H1 (cell line): ENCODE data around the gene RPL3. TPM values are rescaled to one million over a fixed set of nuclear protein-coding genes. Genes with fewer than 3 reads are reported as not detected.

ENCODE experiments used
- CTCF ChIA-PET: fragments of 300-600 bp; sonication (Branson Sonifier 250); formaldehyde crosslinking; loops from one replicate; lab custom pipeline; 2021; ENCODE audit not compliant: partially characterized antibody; lab: Charles Lee
- POLR2A ChIA-PET: fragments of 300-600 bp; sonication (Branson Sonifier 250); formaldehyde crosslinking; loops from one replicate; lab custom pipeline; 2021; ENCODE audit warnings: inconsistent platforms; ENCODE audit not compliant: partially characterized antibody; lab: Charles Lee
- DNase-seq, 2 experiments: peaks; one replicate each; pipeline versions ENCODE4 v3.0.0 to v3.0.0-alpha.2; 2010 to 2022; ENCODE audit warnings: low spot score in 2 of 2, low read depth in 1 of 2, mixed read lengths in 1 of 2
- FAIRE-seq: peaks from 2 replicates; lab custom pipeline; 2011; peaks lifted over from hg19 to GRCh38; lab: Jason Lieb, UNC
- H2AFZ ChIP-seq: 2 replicates; pipeline ENCODE4 v1.8.1; 2012; ENCODE audit warnings: low read length, inconsistent platforms
- H2AK5ac ChIP-seq: 2 replicates; pipeline ENCODE4 v1.6.1; 2013; ENCODE audit warnings: low read depth, low read length
- H2BK120ac ChIP-seq: replicated peaks from 2 replicates; pipeline ENCODE3; 2013; ENCODE audit warnings: low read depth, low read length, inconsistent platforms
- H2BK12ac ChIP-seq: 2 replicates; pipeline ENCODE4 v1.6.1; 2013; ENCODE audit warnings: low read depth, low read length
- H2BK15ac ChIP-seq: 2 replicates; pipeline ENCODE4 v1.6.1; 2013; ENCODE audit warnings: low read length
- H2BK20ac ChIP-seq: 2 replicates; pipeline ENCODE4 v1.6.1; 2013; ENCODE audit warnings: low read length
- H2BK5ac ChIP-seq: 2 replicates; pipeline ENCODE4 v1.6.1; 2013; ENCODE audit warnings: low read depth, low read length
- H3K14ac ChIP-seq: 2 replicates; pipeline ENCODE4 v1.6.1; 2013; ENCODE audit warnings: inconsistent platforms; ENCODE audit not compliant: insufficient read length
- H3K18ac ChIP-seq: 2 replicates; pipeline ENCODE4 v1.6.1; 2013; ENCODE audit warnings: low read length; ENCODE audit errors: extremely low read depth
- H3K23ac ChIP-seq: 2 replicates; pipeline ENCODE4 v1.6.1; 2013; ENCODE audit warnings: inconsistent platforms; ENCODE audit not compliant: insufficient read length
- H3K23me2 ChIP-seq: 2 replicates; pipeline ENCODE4 v1.6.1; 2013; ENCODE audit warnings: low read depth, low read length
- H3K27ac ChIP-seq: 2 replicates; pipeline ENCODE4 v1.6.1; 2011; ENCODE audit warnings: low read depth, low read length, inconsistent platforms
- H3K27me3 ChIP-seq, 4 experiments: replicated peaks in 1 of 4; 1 replicate in 1 of 4; 2 replicates in 3 of 4; pipeline versions ENCODE4 v1.6.1 to v1.8.1; 2011 to 2013; ENCODE audit warnings: low read length in 3 of 4, mild to moderate bottlenecking in 3 of 4, inconsistent platforms in 2 of 4, mixed read lengths in 2 of 4, moderate library complexity in 1 of 4; ENCODE audit not compliant: control insufficient read depth in 3 of 4, insufficient read depth in 3 of 4; ENCODE audit errors: extremely low read depth in 1 of 4
- H3K36me3 ChIP-seq, 4 experiments: 2 replicates each; pipeline versions ENCODE4 v1.6.1 to v1.8.1; 2011 to 2013; ENCODE audit warnings: mild to moderate bottlenecking in 4 of 4, low read length in 3 of 4, moderate library complexity in 2 of 4, control low read depth in 1 of 4, inconsistent platforms in 1 of 4; ENCODE audit not compliant: insufficient read depth in 4 of 4, control insufficient read depth in 2 of 4
- H3K4ac ChIP-seq: replicated peaks from 2 replicates; pipeline ENCODE3; 2013; ENCODE audit warnings: low read length, low read depth, mixed read lengths, inconsistent platforms; ENCODE audit not compliant: insufficient read length
- H3K4me1 ChIP-seq, 4 experiments: replicated peaks in 1 of 4; 1 replicate in 1 of 4; 2 replicates in 3 of 4; pipeline versions ENCODE4 v1.6.1 to v1.8.1; 2011 to 2013; ENCODE audit warnings: low read length in 3 of 4, inconsistent platforms in 2 of 4, mixed read lengths in 1 of 4; ENCODE audit not compliant: insufficient read depth in 4 of 4, control insufficient read depth in 3 of 4
- H3K4me2 ChIP-seq, 2 experiments: 2 replicates each; pipeline versions ENCODE4 v1.6.1 to v1.8.1; 2011 to 2013; ENCODE audit warnings: low read depth in 2 of 2, low read length in 2 of 2, control low read depth in 1 of 2, inconsistent platforms in 1 of 2, mild to moderate bottlenecking in 1 of 2; ENCODE audit not compliant: insufficient read depth in 1 of 2
- H3K4me3 ChIP-seq, 4 experiments: fragments of 200-600, 300-600 bp in 1 of 4; sonication (generic), shearing (Covaris generic), sonication (Bioruptor Twin) in 1 of 4; 2 replicates each; pipeline versions ENCODE4 v1.5.1 to v1.8.1; 2011 to 2016; ENCODE audit warnings: low read length in 4 of 4, low read depth in 3 of 4, control low read depth in 2 of 4, inconsistent platforms in 2 of 4, mild to moderate bottlenecking in 2 of 4, mixed read lengths in 1 of 4, moderate library complexity in 1 of 4; ENCODE audit not compliant: insufficient read depth in 2 of 4; ENCODE audit errors: extremely low read depth in 1 of 4
- H3K56ac ChIP-seq: replicated peaks from 2 replicates; pipeline ENCODE3; 2013; ENCODE audit warnings: low read depth, mild to moderate bottlenecking, mixed read lengths, low read length, inconsistent platforms; ENCODE audit not compliant: insufficient read length
- H3K79me1 ChIP-seq: 2 replicates; pipeline ENCODE4 v1.6.1; 2013; ENCODE audit warnings: low read depth, low read length, control low read depth
- H3K79me2 ChIP-seq, 2 experiments: 2 replicates each; pipeline versions ENCODE4 v1.6.1 to v1.8.1; 2012 to 2013; ENCODE audit warnings: low read length in 2 of 2, mild to moderate bottlenecking in 2 of 2, inconsistent platforms in 1 of 2; ENCODE audit not compliant: insufficient read depth in 2 of 2, control insufficient read depth in 1 of 2
- H3K9ac ChIP-seq, 4 experiments: replicated peaks in 1 of 4; 1 replicate in 1 of 4; 2 replicates in 3 of 4; pipeline versions ENCODE4 v1.6.1 to v1.8.1; 2011 to 2013; ENCODE audit warnings: low read depth in 3 of 4, low read length in 3 of 4, control low read depth in 2 of 4, mild to moderate bottlenecking in 2 of 4, moderate library complexity in 2 of 4, inconsistent platforms in 1 of 4; ENCODE audit errors: extremely low read depth in 1 of 4
- H3K9me3 ChIP-seq, 2 experiments: 2 replicates each; pipeline versions ENCODE4 v1.6.1 to v1.8.1; 2012 to 2013; ENCODE audit warnings: mild to moderate bottlenecking in 2 of 2, moderate library complexity in 2 of 2, control low read depth in 1 of 2, inconsistent platforms in 1 of 2, low read depth in 1 of 2, low read length in 1 of 2, mixed read lengths in 1 of 2; ENCODE audit not compliant: insufficient read depth in 2 of 2
- H4K20me1 ChIP-seq, 2 experiments: replicated peaks in 1 of 2; 2 replicates each; pipeline versions ENCODE3 to v1.8.1; 2011 to 2013; ENCODE audit warnings: inconsistent platforms in 2 of 2, low read length in 2 of 2, mild to moderate bottlenecking in 1 of 2; ENCODE audit not compliant: insufficient read depth in 2 of 2, control insufficient read depth in 1 of 2
- H4K5ac ChIP-seq: 2 replicates; pipeline ENCODE4 v1.6.1; 2013; ENCODE audit warnings: low read length, low read depth, mixed read lengths, inconsistent platforms; ENCODE audit not compliant: insufficient read length
- H4K8ac ChIP-seq: 2 replicates; pipeline ENCODE4 v1.8.0; 2013; ENCODE audit warnings: mild to moderate bottlenecking, moderate library complexity, low read length, inconsistent platforms; ENCODE audit not compliant: insufficient read depth; ENCODE audit errors: extremely low read depth
- H4K91ac ChIP-seq: replicated peaks from 2 replicates; pipeline ENCODE3; 2013; ENCODE audit warnings: low read length, mixed read lengths, inconsistent platforms; ENCODE audit not compliant: insufficient read length
- CTBP2 ChIP-seq: IDR thresholded peaks from 2 replicates; pipeline ENCODE4 v1.7.0; 2011; ENCODE audit warnings: borderline replicate concordance, mild to moderate bottlenecking, moderate library complexity, mixed read lengths, low read length; ENCODE audit not compliant: insufficient read depth, insufficient read length
- GTF2F1 ChIP-seq: IDR thresholded peaks from 2 replicates; pipeline ENCODE4 v1.6.1; 2012; ENCODE audit warnings: low read depth, low read length, improper control_type of control experiment, borderline replicate concordance
- SIN3A ChIP-seq, 2 experiments: IDR thresholded peaks in 1 of 2; conservative IDR thresholded peaks in 1 of 2; 2 replicates each; pipeline ENCODE4 v1.6.1; 2011 to 2012; ENCODE audit warnings: low read length in 2 of 2, improper control_type of control experiment in 1 of 2, low read depth in 1 of 2, mild to moderate bottlenecking in 1 of 2
- SP1 ChIP-seq: IDR thresholded peaks from 2 replicates; pipeline ENCODE4 v1.6.1; 2011; ENCODE audit warnings: low read depth, low read length
- SP4 ChIP-seq: IDR thresholded peaks from 2 replicates; pipeline ENCODE4 v1.6.1; 2012; ENCODE audit warnings: low read length, inconsistent platforms
- WGBS, 2 experiments: shearing (Covaris generic) in 1 of 2; methylation state at CpG; one replicate each; pipeline versions ENCODE4 v1.1.6 to v1.1.7; 2013 to 2015; ENCODE audit warnings: low lambda C conversion rate in 2 of 2, mixed read lengths in 2 of 2, inconsistent platforms in 1 of 2, low coverage in 1 of 2, missing lambda C conversion rate in 1 of 2; ENCODE audit not compliant: insufficient replicate concordance in 2 of 2, insufficient coverage in 1 of 2, insufficient read length in 1 of 2; ENCODE audit errors: extremely low coverage in 1 of 2, missing lambda C conversion rate in 1 of 2; 5-methylcytosine and 5-hydroxymethylcytosine counted together
- polyA plus RNA-seq, 7 experiments: library from polyadenylated mRNA; depleted of rRNA in 3 of 7; stranded (reverse) in 5 of 7; unstranded in 2 of 7; fragments of >200 nt in 5 of 7; fragments of 200-250 nt in 2 of 7; gene quantifications; 1 replicate in 5 of 7; 2 replicates in 1 of 7; 4 replicates in 1 of 7; pipeline versions ENCODE4 v1.2.1 to v1.2.3, GENCODE V29; 2011 to 2013; ENCODE audit warnings: missing spikeins in 2 of 7, mixed read lengths in 2 of 7
- total RNA-seq: library from RNA; stranded (reverse); fragmentation: NEBNext Ultra II Directional; extraction: Animal tissue kit (Norgen Biotek cat#: 25700); gene quantifications from 2 replicates; pipeline ENCODE4 v1.2.1, GENCODE V29; 2021

The RPL3 gene
- total and polyA plus RNA-seq, 2 of the 8 experiments (the other 6 are each of a cell fraction or from before 2014, with no cell fraction given), result 2,865 to 5,466 TPM

DNA sequence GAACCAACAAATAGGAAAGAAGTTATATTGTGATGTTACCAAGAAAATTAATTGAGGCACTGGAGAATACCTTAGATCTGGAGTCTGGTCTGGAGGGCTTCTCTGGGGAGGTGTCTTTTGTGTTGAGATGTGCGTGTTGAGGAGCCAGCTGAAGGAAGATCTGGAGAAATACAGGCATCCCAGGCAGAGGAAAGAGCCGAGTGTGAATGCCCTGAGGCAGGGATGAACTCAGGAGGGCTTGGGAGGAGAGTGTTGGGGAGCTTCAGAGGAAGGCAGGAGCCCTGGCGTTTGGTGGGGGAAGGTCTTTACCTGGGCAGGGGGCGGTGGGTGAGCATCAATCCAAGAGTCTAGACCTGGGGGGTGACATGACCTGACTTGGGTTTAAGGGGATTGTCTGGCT lies 43.5 kb upstream of the RPL3 start:
- Histone ChIP-seq H4K8ac (peak overlapping the region; percentile 22; the same call in 1 of the 2 replicates), H4K20me1 (peaks cover 5 to 9% of the 10 kb centered on the region in 2 experiments), H3K27ac (no peak overlapping the region), H3K56ac (no peak overlapping the region), H3K79me1 (peaks cover 6% of the 10 kb centered on the region; the same call in 1 of the 2 replicates), H3K4me2 (peak overlapping the region in 1 of 2 experiments; percentile 21; a peak in 1 of 4 replicates), H3K4ac (no peak overlapping the region), H4K5ac (no peak overlapping the region), H4K91ac (no peak overlapping the region), H3K9me3 (no peaks in the 10 kb centered on the region), H3K79me2 (peaks cover 0 to 4% of the 10 kb centered on the region in 2 experiments; a peak in 1 of 4 replicates), H3K4me1 (peaks cover 4 to 39% (median 26%) of the 10 kb centered on the region in 4 experiments), H2BK12ac (peak overlapping the region; percentile 77; the same call in 1 of the 2 replicates), H3K18ac (no peak overlapping the region; the same call in 1 of the 2 replicates), H2BK5ac (no peak overlapping the region; the same call in 1 of the 2 replicates), H3K36me3 (peaks cover 0 to 5% (median 0%) of the 10 kb centered on the region in 4 experiments; a peak in 2 of 8 replicates), H2AFZ (no peak overlapping the region), H2AK5ac (no peak overlapping the region), H2BK20ac (no peak overlapping the region), H3K27me3 (0 out of 7 replicates have a peak, but pooled peaks cover 0 to 2% (median 0%) of the 10 kb centered on the region in 4 experiments), H2BK15ac (no peak overlapping the region), H3K14ac (no peak overlapping the region), H3K23ac (no peak overlapping the region), H3K23me2 (no peaks in the 10 kb centered on the region), H3K4me3 (no peak overlapping the region), H2BK120ac (no peak overlapping the region), H3K9ac (no peak overlapping the region)
- 70% methylated on average over 4 of the region's 4 CpGs; no CpG with 5 or more reads in 1 of the 2 experiments for WGBS, 2 experiments
- POLR2A ChIA-PET, result interaction anchor here (0.7 to 22.5 kb wide), 6 partner anchors 11 to 205 kb away, joined by 3 to 413 read pairs (median 4); partner anchors contain the start of gene RPL3
- no peak for DNase-seq
- no peak for TF ChIP-seq GTF2F1
- TF ChIP-seq SP1, result no peak
- no peak for TF ChIP-seq SIN3A (conservative IDR thresholded peaks at IDR 0.05 in 1 of 2, IDR thresholded peaks at IDR 0.05 in 1 of 2; ENCODE audit: low read depth in 1 of 2, low read length in 2 of 2)
- no peak for TF ChIP-seq CTBP2
- no peak for TF ChIP-seq SP4
- FAIRE-seq, result no peak
- CTCF ChIA-PET, result interaction anchor here (1.1 to 2.1 kb wide), 4 partner anchors 15 to 37 kb away, joined by 4 to 7 read pairs (median 5); partner anchors contain the start of gene TAB1
